ENCODE measurements around the gene ACIN1.

DNA sequence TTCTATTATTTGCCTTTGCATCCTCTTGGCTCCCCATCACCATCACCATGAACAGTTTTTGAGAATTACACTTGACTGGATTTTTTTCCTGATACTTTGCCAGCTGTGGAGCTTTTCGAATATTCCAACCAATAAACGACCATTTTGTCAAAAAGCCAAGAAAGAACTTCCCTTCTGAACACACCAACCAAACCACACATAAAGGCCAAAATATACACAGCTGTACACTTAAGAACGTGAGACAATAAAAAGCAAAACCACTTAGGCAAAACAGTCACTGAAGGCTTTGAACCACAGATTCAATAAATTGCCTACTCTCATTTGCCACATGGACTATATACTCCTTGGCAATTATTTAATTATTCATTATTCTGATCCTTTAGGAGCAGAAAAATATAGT lies 86.1 kb downstream of the ACIN1 start:
- no peak for TF ChIP-seq SIN3A (IDR thresholded peaks at IDR 0.05; ENCODE audit: low read depth)
- TF ChIP-seq CBX3 (IDR thresholded peaks at IDR 0.05; ENCODE audit: low read depth): no peak
- no peak for TF ChIP-seq CTCF (IDR thresholded peaks at IDR 0.05 in 2 of 3, conservative IDR thresholded peaks at IDR 0.05 in 1 of 3; ENCODE audit: borderline replicate concordance in 1 of 3, insufficient read depth in 1 of 3, low read depth in 2 of 3, low read length in 2 of 3)
- TF ChIP-seq EZH2 (IDR thresholded peaks at IDR 0.05): no peak
- TF ChIP-seq SRF (IDR thresholded peaks at IDR 0.05; ENCODE audit: low read depth): no peak
- no peak for TF ChIP-seq SP1 (IDR thresholded peaks at IDR 0.05; ENCODE audit: low read depth)
- TF ChIP-seq EZH2phosphoT487 (IDR thresholded peaks at IDR 0.05; ENCODE audit: borderline replicate concordance): no peak
- no peak for TF ChIP-seq ZNF274 (IDR thresholded peaks at IDR 0.05; ENCODE audit: low read depth, low read length)
- no peak for TF ChIP-seq JUND (IDR thresholded peaks at IDR 0.05)
- no peak for TF ChIP-seq ATF3 (IDR thresholded peaks at IDR 0.05)
- TF ChIP-seq, protein P1, sequence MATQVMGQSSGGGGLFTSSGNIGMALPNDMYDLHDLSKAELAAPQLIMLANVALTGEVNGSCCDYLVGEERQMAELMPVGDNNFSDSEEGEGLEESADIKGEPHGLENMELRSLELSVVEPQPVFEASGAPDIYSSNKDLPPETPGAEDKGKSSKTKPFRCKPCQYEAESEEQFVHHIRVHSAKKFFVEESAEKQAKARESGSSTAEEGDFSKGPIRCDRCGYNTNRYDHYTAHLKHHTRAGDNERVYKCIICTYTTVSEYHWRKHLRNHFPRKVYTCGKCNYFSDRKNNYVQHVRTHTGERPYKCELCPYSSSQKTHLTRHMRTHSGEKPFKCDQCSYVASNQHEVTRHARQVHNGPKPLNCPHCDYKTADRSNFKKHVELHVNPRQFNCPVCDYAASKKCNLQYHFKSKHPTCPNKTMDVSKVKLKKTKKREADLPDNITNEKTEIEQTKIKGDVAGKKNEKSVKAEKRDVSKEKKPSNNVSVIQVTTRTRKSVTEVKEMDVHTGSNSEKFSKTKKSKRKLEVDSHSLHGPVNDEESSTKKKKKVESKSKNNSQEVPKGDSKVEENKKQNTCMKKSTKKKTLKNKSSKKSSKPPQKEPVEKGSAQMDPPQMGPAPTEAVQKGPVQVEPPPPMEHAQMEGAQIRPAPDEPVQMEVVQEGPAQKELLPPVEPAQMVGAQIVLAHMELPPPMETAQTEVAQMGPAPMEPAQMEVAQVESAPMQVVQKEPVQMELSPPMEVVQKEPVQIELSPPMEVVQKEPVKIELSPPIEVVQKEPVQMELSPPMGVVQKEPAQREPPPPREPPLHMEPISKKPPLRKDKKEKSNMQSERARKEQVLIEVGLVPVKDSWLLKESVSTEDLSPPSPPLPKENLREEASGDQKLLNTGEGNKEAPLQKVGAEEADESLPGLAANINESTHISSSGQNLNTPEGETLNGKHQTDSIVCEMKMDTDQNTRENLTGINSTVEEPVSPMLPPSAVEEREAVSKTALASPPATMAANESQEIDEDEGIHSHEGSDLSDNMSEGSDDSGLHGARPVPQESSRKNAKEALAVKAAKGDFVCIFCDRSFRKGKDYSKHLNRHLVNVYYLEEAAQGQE (IDR thresholded peaks at IDR 0.05; ENCODE audit: low read depth): no peak
- no peak for TF ChIP-seq POLR2A (IDR thresholded peaks at IDR 0.05; ENCODE audit: borderline replicate concordance, extremely low read depth, insufficient read depth, insufficient read length)
- TF ChIP-seq CEBPB (IDR thresholded peaks at IDR 0.05; ENCODE audit: low read depth): no peak

Data from HCT116 (cell line).